Measurements from ENCODE around the gene RANBP9.
A peak's percentile ranks its signal among the peaks of the same experiment; 100 is the strongest.

RANBP9 gene

DNA sequence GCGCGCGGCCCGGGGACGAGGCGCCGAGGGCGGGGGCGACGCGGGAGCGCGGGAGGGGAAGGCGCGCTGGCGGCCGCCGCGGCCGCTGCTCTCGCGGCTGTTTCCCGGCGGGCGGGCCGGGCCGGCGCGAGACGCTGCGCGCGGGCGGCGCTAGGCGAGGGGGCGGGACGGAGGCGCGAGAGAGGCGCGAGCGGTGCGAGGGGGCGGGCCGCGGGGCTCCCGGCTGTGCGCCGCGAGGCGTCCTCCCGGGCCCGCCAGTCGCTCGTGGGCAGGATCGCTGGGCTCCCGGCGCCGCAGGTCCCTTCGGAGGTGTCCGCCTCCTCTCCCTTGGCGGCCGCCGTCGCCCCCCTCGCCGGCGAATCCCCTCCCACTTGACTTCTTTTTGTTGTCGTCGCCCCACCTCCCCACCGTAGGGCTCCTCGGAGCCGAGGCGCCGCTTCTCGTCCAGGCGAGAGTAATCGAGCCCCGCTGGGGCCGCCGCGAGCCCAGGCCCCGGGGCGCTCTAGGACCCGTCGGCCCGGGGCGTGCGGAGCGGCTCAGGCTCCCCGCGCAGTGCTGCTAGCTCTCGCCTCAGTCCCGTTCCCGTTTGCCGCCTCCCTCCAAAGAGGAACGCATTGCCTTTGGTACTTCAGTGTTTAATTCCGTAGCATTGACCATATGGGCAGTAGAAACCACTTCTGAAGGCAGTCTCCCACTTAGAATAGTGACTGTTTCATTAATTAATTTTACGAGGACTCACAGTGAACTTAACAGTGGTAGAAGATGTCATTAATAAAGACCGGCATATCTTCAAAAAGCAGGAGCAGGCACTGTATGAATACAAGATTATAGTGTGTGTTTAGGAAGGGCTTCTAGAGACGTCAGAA is at the start of gene RANBP9:
RANBP9 (minus strand) TSS at position 103 of the 866 bp plus-strand sequence. CDS start 330 bp downstream, outside the sequence.
- ATAC-seq: peak; percentile 92
- no peak for TF ChIP-seq CSDC2 (CRISPR knock-in tag; IDR thresholded peaks at IDR 0.05)
- TF ChIP-seq ARNTL (CRISPR knock-in tag; IDR thresholded peaks at IDR 0.05; ENCODE audit: borderline replicate concordance, low read depth): no peak
- TF ChIP-seq, protein P1, sequence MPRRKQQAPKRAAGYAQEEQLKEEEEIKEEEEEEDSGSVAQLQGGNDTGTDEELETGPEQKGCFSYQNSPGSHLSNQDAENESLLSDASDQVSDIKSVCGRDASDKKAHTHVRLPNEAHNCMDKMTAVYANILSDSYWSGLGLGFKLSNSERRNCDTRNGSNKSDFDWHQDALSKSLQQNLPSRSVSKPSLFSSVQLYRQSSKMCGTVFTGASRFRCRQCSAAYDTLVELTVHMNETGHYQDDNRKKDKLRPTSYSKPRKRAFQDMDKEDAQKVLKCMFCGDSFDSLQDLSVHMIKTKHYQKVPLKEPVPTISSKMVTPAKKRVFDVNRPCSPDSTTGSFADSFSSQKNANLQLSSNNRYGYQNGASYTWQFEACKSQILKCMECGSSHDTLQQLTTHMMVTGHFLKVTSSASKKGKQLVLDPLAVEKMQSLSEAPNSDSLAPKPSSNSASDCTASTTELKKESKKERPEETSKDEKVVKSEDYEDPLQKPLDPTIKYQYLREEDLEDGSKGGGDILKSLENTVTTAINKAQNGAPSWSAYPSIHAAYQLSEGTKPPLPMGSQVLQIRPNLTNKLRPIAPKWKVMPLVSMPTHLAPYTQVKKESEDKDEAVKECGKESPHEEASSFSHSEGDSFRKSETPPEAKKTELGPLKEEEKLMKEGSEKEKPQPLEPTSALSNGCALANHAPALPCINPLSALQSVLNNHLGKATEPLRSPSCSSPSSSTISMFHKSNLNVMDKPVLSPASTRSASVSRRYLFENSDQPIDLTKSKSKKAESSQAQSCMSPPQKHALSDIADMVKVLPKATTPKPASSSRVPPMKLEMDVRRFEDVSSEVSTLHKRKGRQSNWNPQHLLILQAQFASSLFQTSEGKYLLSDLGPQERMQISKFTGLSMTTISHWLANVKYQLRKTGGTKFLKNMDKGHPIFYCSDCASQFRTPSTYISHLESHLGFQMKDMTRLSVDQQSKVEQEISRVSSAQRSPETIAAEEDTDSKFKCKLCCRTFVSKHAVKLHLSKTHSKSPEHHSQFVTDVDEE (CRISPR knock-in tag; IDR thresholded peaks at IDR 0.05): peak; percentile 58
- TF ChIP-seq, protein P2, sequence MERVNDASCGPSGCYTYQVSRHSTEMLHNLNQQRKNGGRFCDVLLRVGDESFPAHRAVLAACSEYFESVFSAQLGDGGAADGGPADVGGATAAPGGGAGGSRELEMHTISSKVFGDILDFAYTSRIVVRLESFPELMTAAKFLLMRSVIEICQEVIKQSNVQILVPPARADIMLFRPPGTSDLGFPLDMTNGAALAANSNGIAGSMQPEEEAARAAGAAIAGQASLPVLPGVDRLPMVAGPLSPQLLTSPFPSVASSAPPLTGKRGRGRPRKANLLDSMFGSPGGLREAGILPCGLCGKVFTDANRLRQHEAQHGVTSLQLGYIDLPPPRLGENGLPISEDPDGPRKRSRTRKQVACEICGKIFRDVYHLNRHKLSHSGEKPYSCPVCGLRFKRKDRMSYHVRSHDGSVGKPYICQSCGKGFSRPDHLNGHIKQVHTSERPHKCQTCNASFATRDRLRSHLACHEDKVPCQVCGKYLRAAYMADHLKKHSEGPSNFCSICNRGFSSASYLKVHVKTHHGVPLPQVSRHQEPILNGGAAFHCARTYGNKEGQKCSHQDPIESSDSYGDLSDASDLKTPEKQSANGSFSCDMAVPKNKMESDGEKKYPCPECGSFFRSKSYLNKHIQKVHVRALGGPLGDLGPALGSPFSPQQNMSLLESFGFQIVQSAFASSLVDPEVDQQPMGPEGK (CRISPR knock-in tag; IDR thresholded peaks at IDR 0.05; ENCODE audit: borderline replicate concordance): no peak
- TF ChIP-seq ZNF8 (CRISPR knock-in tag; IDR thresholded peaks at IDR 0.05): peak; percentile 9; the same call in 1 of the 2 replicates

DNA sequence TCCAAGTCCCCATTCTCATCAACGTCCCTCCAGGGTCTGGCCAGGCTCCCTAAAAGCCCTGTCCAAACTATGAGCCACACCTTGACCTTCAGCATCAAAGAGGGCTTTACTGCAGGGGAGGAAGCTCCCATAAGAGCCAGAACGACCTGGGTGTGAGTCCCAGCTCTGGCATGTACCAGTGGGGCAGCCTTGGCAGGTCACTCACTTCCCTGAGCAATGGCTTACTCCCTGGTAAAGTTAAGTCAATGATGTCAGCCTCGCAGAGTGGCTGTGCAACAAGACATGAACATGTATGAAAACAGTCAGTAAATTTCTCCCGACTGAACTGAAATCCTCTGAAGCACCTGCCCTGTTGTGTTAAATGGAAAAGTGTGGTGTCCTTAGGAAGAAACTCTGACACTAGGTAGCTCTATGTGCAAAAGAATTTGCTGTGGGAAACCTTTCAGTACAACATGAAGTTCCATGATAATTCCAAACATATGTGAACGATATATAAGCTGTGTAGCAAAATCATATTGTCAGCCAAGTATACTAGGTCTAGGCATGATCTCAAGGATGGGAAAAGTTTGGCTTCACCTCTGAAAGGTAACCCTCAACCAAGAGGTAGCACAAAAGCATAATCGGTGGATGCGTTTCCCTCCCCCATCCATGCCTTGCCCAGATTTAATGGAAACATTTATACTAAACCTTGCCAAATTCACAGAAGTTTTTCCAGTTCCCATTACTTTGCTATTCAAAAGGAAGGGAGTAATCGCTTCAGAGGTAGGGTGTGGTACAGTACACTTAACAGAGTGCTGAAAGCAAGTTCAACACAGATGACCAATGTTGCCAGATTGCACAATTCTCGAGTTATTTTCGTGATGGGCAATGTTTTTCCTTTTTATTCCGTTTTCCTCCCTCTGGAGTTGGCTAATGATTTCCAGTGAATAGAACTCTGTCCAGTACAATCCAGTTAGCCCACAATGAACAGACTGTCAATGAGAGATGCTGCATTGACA is 49.0 kb upstream of the RANBP9 start:
- ATAC-seq: no peak
- no peak for TF ChIP-seq CSDC2 (CRISPR knock-in tag; IDR thresholded peaks at IDR 0.05)

DNA sequence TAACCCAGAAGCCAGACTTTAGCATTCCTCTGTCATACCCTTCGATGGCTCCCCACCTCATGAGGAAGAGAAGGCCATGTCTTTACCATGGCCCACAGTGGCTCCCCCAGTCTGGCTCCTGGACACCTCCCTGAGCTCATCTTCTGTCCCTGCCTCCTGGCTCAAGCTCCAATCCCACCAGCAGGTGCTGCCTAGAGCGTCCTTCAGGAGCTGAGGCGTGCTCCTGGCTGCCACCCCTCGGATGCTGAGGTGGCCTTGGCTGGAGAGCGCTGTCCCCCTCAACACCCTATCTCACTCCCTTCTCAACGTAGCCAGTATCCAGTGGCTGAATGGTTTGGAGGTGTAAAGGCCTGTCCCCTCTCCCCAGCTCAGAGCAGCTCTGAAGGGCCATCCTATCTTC is 47.4 kb upstream of the RANBP9 start:
- ATAC-seq: no peak

DNA sequence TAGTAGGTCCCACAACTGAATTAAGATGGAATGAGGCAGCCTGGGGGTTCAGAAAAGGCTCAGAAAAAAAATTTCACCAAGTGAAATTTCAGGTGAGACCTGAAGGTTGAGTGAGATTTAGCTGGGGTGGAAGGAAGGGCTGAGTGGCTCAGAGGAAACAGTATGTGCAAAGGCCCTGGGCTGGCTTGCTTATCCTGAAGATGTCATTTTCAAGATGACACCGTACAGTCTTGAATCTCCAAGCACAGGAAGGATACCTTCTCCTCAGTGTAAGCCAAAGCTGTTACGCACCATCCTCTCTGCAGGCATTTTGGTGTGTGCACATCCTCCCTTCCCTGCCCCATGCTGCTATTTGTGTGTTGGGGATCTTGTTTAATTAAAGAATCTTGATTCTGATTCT is 43.0 kb upstream of the RANBP9 start:
- ATAC-seq: no peak
- no peak for TF ChIP-seq ZC3H10 (CRISPR knock-in tag; IDR thresholded peaks at IDR 0.05)

More for the DNA sequence above, 47.4 kb upstream of the RANBP9 start:
- TF ChIP-seq ZNF565 (CRISPR knock-in tag; conservative IDR thresholded peaks at IDR 0.05; ENCODE audit: low read depth) (no peak), ARNTL (CRISPR knock-in tag; IDR thresholded peaks at IDR 0.05; ENCODE audit: borderline replicate concordance, low read depth) (no peak), GLIS3 (CRISPR knock-in tag; IDR thresholded peaks at IDR 0.05) (no peak), BACH2 (CRISPR knock-in tag; IDR thresholded peaks at IDR 0.05; ENCODE audit: borderline replicate concordance) (no peak), TCF4 (CRISPR knock-in tag; IDR thresholded peaks at IDR 0.05; ENCODE audit: borderline replicate concordance) (no peak), ZC3H10 (CRISPR knock-in tag; IDR thresholded peaks at IDR 0.05) (no peak)
- TF ChIP-seq, protein P3, sequence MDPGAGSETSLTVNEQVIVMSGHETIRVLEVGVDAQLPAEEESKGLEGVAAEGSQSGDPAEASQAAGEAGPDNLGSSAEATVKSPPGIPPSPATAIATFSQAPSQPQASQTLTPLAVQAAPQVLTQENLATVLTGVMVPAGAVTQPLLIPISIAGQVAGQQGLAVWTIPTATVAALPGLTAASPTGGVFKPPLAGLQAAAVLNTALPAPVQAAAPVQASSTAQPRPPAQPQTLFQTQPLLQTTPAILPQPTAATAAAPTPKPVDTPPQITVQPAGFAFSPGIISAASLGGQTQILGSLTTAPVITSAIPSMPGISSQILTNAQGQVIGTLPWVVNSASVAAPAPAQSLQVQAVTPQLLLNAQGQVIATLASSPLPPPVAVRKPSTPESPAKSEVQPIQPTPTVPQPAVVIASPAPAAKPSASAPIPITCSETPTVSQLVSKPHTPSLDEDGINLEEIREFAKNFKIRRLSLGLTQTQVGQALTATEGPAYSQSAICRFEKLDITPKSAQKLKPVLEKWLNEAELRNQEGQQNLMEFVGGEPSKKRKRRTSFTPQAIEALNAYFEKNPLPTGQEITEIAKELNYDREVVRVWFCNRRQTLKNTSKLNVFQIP (CRISPR knock-in tag; IDR thresholded peaks at IDR 0.05; ENCODE audit: borderline replicate concordance, low read depth): no peak

DNA sequence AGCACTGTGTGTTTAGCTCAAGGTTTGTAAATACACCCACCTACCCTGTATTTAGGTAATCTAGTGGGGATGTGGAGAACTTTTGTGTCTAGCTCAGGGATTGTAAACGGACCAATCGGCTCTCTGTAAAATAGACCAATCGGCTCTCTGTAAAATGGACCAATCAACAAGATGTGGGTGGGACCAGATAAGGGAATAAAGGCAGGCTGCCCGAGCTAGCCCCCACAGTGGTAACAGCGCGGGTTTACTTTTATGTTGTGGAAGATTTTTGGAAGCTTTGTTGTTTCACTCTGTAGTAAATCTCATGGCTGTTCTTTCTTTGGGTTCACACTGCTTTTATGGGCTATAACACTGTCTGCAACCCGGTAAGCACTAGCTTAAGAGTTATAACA is 32.1 kb upstream of the RANBP9 start:
- ATAC-seq: no peak
- TF ChIP-seq ZC3H10 (CRISPR knock-in tag; IDR thresholded peaks at IDR 0.05): no peak
- no peak for TF ChIP-seq CSDC2 (CRISPR knock-in tag; IDR thresholded peaks at IDR 0.05)
- no peak for TF ChIP-seq BACH2 (CRISPR knock-in tag; IDR thresholded peaks at IDR 0.05; ENCODE audit: borderline replicate concordance)
- TF ChIP-seq ZNF8 (CRISPR knock-in tag; IDR thresholded peaks at IDR 0.05): no peak
- no peak for TF ChIP-seq TCF4 (CRISPR knock-in tag; IDR thresholded peaks at IDR 0.05; ENCODE audit: borderline replicate concordance)
- TF ChIP-seq, protein P3 (CRISPR knock-in tag; IDR thresholded peaks at IDR 0.05; ENCODE audit: borderline replicate concordance, low read depth): no peak
- TF ChIP-seq, protein P1 (CRISPR knock-in tag; IDR thresholded peaks at IDR 0.05): no peak
- no peak for TF ChIP-seq ESRRG (CRISPR knock-in tag; IDR thresholded peaks at IDR 0.05)
- TF ChIP-seq ZFP30 (CRISPR knock-in tag; IDR thresholded peaks at IDR 0.05): no peak
- TF ChIP-seq, protein P2 (CRISPR knock-in tag; IDR thresholded peaks at IDR 0.05; ENCODE audit: borderline replicate concordance): no peak

Measured in SK-N-SH treated with all-trans-retinoic acid at 6 μM for 48 hours (cell line).